ENCODE results near the gene RNU2-1. TPM values are rescaled to one million over a fixed set of nuclear protein-coding genes. Genes with fewer than 3 reads are reported as not detected.
A peak's percentile ranks its signal among the peaks of the same experiment; 100 is the strongest.
"Not testable (repeated sequence)": the region's sequence is repeated elsewhere in the genome, so short reads cannot be mapped to it uniquely, and the experiment has no call there.

RNU2-1 gene
- polyA plus RNA-seq, 1 donor (not counting 4 experiments of a cell fraction or from before 2014, with no cell fraction given), result not detected

- dilution Hi-C loops (cut with MboI; ENCODE audit: extremely low pct_ligation_motif_present, low sequenced_read_pairs), result no loop called here
- no peaks in the 10 kb centered on the region for H3K9me3 ChIP-seq (ENCODE audit: control insufficient read depth, low read depth, low read length)
- H3K4me3 ChIP-seq (ENCODE audit: control insufficient read depth in 2 of 3, extremely low read depth in 1 of 3, insufficient read depth in 2 of 3, low read depth in 1 of 3, low read length in 3 of 3), result peak overlapping the region in 1 of 3 experiments; percentile 73
- peaks cover 23% of the 10 kb centered on the region for H3K4me1 ChIP-seq (ENCODE audit: control insufficient read depth, extremely low read depth, insufficient read depth, low read length)
- H3K9ac ChIP-seq (ENCODE audit: control insufficient read depth, extremely low read depth, insufficient read depth, low read length), result no peak overlapping the region
- H3K27me3 ChIP-seq (ENCODE audit: control insufficient read depth, extremely low read depth, insufficient read depth, low read length), result no peaks in the 10 kb centered on the region
- peaks cover 6 to 13% of the 10 kb centered on the region in 2 experiments for H3K36me3 ChIP-seq (ENCODE audit: control insufficient read depth in 2 of 2, extremely low read depth in 1 of 2, insufficient read depth in 2 of 2, low read length in 2 of 2)
- H3K9me1 ChIP-seq (ENCODE audit: control insufficient read depth, extremely low read depth, insufficient read depth, low read length), result no peaks in the 10 kb centered on the region
- H3K4me2 ChIP-seq (ENCODE audit: control insufficient read depth, extremely low read depth, insufficient read depth, low read depth, low read length), result peak overlapping the region; percentile 89
- H3K27ac ChIP-seq (ENCODE audit: control insufficient read depth, insufficient read depth, low read length), result no peak overlapping the region
- TF ChIP-seq CTCF (optimal IDR thresholded peaks at IDR 0.05 in 1 of 3, IDR thresholded peaks at IDR 0.05 in 1 of 3, conservative IDR thresholded peaks at IDR 0.05 in 1 of 3; ENCODE audit: extremely low read depth in 1 of 3, insufficient read depth in 2 of 3, low read length in 3 of 3) (no peak), EZH2 (IDR thresholded peaks at IDR 0.05; ENCODE audit: low read length) (no peak)
- DNase-seq (ENCODE audit: low read depth, low spot score), result no peak
- no peak for FAIRE-seq
- no peaks in the 10 kb centered on the region for H4K20me1 ChIP-seq (ENCODE audit: control insufficient read depth, extremely low read depth, insufficient read depth, low read length)
- no peak overlapping the region for H2AFZ ChIP-seq (ENCODE audit: control insufficient read depth, low read length)
- no peaks in the 10 kb centered on the region for H3K79me2 ChIP-seq (ENCODE audit: control insufficient read depth, insufficient read depth, low read length)
These were observed 23.2 kb downstream of the RNU2-1 start for GRCh38 chr17:43210576-43210975.

- H3K27ac ChIP-seq (ENCODE audit: control insufficient read depth, insufficient read depth, low read length); H2AFZ ChIP-seq (ENCODE audit: control insufficient read depth, low read length); H3K9me1 ChIP-seq (ENCODE audit: control insufficient read depth, extremely low read depth, insufficient read depth, low read length); H3K79me2 ChIP-seq (ENCODE audit: control insufficient read depth, insufficient read depth, low read length); H3K9me3 ChIP-seq (ENCODE audit: control insufficient read depth, low read depth, low read length); H3K4me1 ChIP-seq (ENCODE audit: control insufficient read depth, extremely low read depth, insufficient read depth, low read length); H3K4me3 ChIP-seq (ENCODE audit: control insufficient read depth in 2 of 3, extremely low read depth in 1 of 3, insufficient read depth in 2 of 3, low read depth in 1 of 3, low read length in 3 of 3); DNase-seq (ENCODE audit: low read depth, low spot score); H4K20me1 ChIP-seq (ENCODE audit: control insufficient read depth, extremely low read depth, insufficient read depth, low read length); H3K9ac ChIP-seq (ENCODE audit: control insufficient read depth, extremely low read depth, insufficient read depth, low read length); H3K4me2 ChIP-seq (ENCODE audit: control insufficient read depth, extremely low read depth, insufficient read depth, low read depth, low read length); H3K27me3 ChIP-seq (ENCODE audit: control insufficient read depth, extremely low read depth, insufficient read depth, low read length); FAIRE-seq; dilution Hi-C loops (cut with MboI; ENCODE audit: extremely low pct_ligation_motif_present, low sequenced_read_pairs): not testable (repeated sequence)
- peaks cover 27 to 35% of the 10 kb centered on the region in 2 experiments for H3K36me3 ChIP-seq (ENCODE audit: control insufficient read depth in 2 of 2, extremely low read depth in 1 of 2, insufficient read depth in 2 of 2, low read length in 2 of 2)
These were observed 30.8 kb downstream of the RNU2-1 start for GRCh38 chr17:43203013-43203412.

- Histone ChIP-seq H3K9ac (ENCODE audit: control insufficient read depth, extremely low read depth, insufficient read depth, low read length) (no peak overlapping the region), H3K4me3 (ENCODE audit: control insufficient read depth in 2 of 3, extremely low read depth in 1 of 3, insufficient read depth in 2 of 3, low read depth in 1 of 3, low read length in 3 of 3) (no peak overlapping the region), H3K27ac (ENCODE audit: control insufficient read depth, insufficient read depth, low read length) (no peak overlapping the region), H3K79me2 (ENCODE audit: control insufficient read depth, insufficient read depth, low read length) (no peaks in the 10 kb centered on the region), H3K9me1 (ENCODE audit: control insufficient read depth, extremely low read depth, insufficient read depth, low read length) (no peaks in the 10 kb centered on the region), H3K4me2 (ENCODE audit: control insufficient read depth, extremely low read depth, insufficient read depth, low read depth, low read length) (no peak overlapping the region), H4K20me1 (ENCODE audit: control insufficient read depth, extremely low read depth, insufficient read depth, low read length) (no peaks in the 10 kb centered on the region), H3K36me3 (ENCODE audit: control insufficient read depth in 2 of 2, extremely low read depth in 1 of 2, insufficient read depth in 2 of 2, low read length in 2 of 2) (peaks cover 31 to 37% of the 10 kb centered on the region in 2 experiments), H3K27me3 (ENCODE audit: control insufficient read depth, extremely low read depth, insufficient read depth, low read length) (no peaks in the 10 kb centered on the region), H3K4me1 (ENCODE audit: control insufficient read depth, extremely low read depth, insufficient read depth, low read length) (no peaks in the 10 kb centered on the region), H2AFZ (ENCODE audit: control insufficient read depth, low read length) (no peak overlapping the region), H3K9me3 (ENCODE audit: control insufficient read depth, low read depth, low read length) (no peaks in the 10 kb centered on the region)
- no peak for DNase-seq (ENCODE audit: low read depth, low spot score)
- dilution Hi-C loops (cut with MboI; ENCODE audit: extremely low pct_ligation_motif_present, low sequenced_read_pairs), result no loop called here
- TF ChIP-seq CTCF (optimal IDR thresholded peaks at IDR 0.05 in 1 of 3, IDR thresholded peaks at IDR 0.05 in 1 of 3, conservative IDR thresholded peaks at IDR 0.05 in 1 of 3; ENCODE audit: extremely low read depth in 1 of 3, insufficient read depth in 2 of 3, low read length in 3 of 3) (no peak), EZH2 (IDR thresholded peaks at IDR 0.05; ENCODE audit: low read length) (no peak)
- no peak for FAIRE-seq
These were observed 33.6 kb downstream of the RNU2-1 start for GRCh38 chr17:43200127-43200526.
